ENCODE data around the gene POLA2. TPM values are rescaled to one million over a fixed set of nuclear protein-coding genes. Genes with fewer than 3 reads are reported as not detected.

POLA2 gene
- total RNA-seq, 1 donor from 2014 or later = 5.2 TPM

DNA sequence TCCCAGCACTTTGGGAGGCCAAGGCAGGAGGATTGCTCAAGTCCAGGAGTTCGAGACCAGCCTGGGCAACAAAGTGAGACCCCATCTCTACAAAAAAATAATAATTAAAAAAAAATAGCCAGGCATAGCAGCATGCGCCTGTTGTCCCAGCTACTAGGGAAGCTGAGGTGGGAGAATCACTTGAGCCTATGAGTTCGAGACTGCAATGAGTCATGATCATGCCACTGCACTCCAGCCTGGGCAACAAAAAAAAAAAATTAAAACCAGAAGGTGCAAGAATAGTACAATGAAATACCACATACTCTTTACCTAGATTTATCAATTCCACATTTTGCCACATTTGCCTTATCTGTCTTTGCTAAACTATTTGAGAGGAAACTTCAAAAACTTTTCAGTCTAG is 80.1 kb downstream of the POLA2 start:
- Histone ChIP-seq H3K27ac (ENCODE audit: low read depth, low read length) (no peak overlapping the region), H3K4me1 (ENCODE audit: insufficient read depth, low read length) (no peaks in the 10 kb centered on the region), H4K20me1 (ENCODE audit: insufficient read depth, low read length) (peaks cover 71% of the 10 kb centered on the region), H3K36me3 (ENCODE audit: insufficient read depth, low read length) (peaks cover 58% of the 10 kb centered on the region), H3K27me3 (ENCODE audit: insufficient read depth, low read length) (no peaks in the 10 kb centered on the region), H3K79me2 (ENCODE audit: insufficient read depth, low read length) (peaks cover 37% of the 10 kb centered on the region), H3K9ac (ENCODE audit: low read length) (no peak overlapping the region), H3K4me2 (ENCODE audit: low read length) (no peak overlapping the region), H3K4me3 (ENCODE audit: insufficient read depth, low read depth, low read length) (no peak overlapping the region), H2AFZ (ENCODE audit: low read depth, low read length) (no peak overlapping the region), H3K9me3 (ENCODE audit: insufficient read depth, low read depth, low read length) (no peaks in the 10 kb centered on the region)
- Mint-ChIP-seq H3K4me3 (ENCODE audit: unreplicated experiment) (no peak overlapping the region), H3K36me3 (ENCODE audit: low read depth, unreplicated experiment) (peaks cover 17% of the 10 kb centered on the region), H3K4me1 (ENCODE audit: low read depth, unreplicated experiment) (peaks cover 19% of the 10 kb centered on the region), H3K9me3 (ENCODE audit: unreplicated experiment) (no peaks in the 10 kb centered on the region), H3K27me3 (ENCODE audit: low read depth, unreplicated experiment) (no peaks in the 10 kb centered on the region), H3K27ac (ENCODE audit: unreplicated experiment) (no peak overlapping the region)
- no peak for FAIRE-seq
- no peak for TF ChIP-seq EZH2 (IDR thresholded peaks at IDR 0.05; ENCODE audit: insufficient read depth, low read length)
- TF ChIP-seq, protein P1, sequence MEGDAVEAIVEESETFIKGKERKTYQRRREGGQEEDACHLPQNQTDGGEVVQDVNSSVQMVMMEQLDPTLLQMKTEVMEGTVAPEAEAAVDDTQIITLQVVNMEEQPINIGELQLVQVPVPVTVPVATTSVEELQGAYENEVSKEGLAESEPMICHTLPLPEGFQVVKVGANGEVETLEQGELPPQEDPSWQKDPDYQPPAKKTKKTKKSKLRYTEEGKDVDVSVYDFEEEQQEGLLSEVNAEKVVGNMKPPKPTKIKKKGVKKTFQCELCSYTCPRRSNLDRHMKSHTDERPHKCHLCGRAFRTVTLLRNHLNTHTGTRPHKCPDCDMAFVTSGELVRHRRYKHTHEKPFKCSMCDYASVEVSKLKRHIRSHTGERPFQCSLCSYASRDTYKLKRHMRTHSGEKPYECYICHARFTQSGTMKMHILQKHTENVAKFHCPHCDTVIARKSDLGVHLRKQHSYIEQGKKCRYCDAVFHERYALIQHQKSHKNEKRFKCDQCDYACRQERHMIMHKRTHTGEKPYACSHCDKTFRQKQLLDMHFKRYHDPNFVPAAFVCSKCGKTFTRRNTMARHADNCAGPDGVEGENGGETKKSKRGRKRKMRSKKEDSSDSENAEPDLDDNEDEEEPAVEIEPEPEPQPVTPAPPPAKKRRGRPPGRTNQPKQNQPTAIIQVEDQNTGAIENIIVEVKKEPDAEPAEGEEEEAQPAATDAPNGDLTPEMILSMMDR (IDR thresholded peaks at IDR 0.05; ENCODE audit: insufficient read depth, low read depth, low read length) = no peak
- no peak for DNase-seq (ENCODE audit: low read depth)

Other genes with a start within 250 kb of the POLA2 start
- 41.7 and 47.6 TPM in 2 replicates for gene ARL2, start 247.8 kb upstream of the POLA2 start, total RNA-seq
- gene SNX15, start 234.5 kb upstream of the POLA2 start, total RNA-seq = 15.4 and 18.5 TPM in 2 replicates
- 13.8 and 14.6 TPM in 2 replicates for gene SAC3D1, start 220.8 kb upstream of the POLA2 start, total RNA-seq
- gene NAALADL1, start 203.4 kb upstream of the POLA2 start, total RNA-seq = not detected in 2 replicates
- 6.0 and 6.3 TPM in 2 replicates for gene CDCA5, start 177.9 kb upstream of the POLA2 start, total RNA-seq
- 37.9 and 46.3 TPM in 2 replicates for gene ZFPL1, start 177.7 kb upstream of the POLA2 start, total RNA-seq
- gene VPS51, start 165.7 kb upstream of the POLA2 start, total RNA-seq = 40.0 and 41.4 TPM in 2 replicates
- gene TM7SF2, start 150.1 kb upstream of the POLA2 start, total RNA-seq = 18.0 and 23.9 TPM in 2 replicates
- 8.1 and 10.0 TPM in 2 replicates for gene ZNHIT2, start 144.3 kb upstream of the POLA2 start, total RNA-seq
- 670 and 694 TPM in 2 replicates for gene FAU, start 139.8 kb upstream of the POLA2 start, total RNA-seq
- 42.6 and 45.1 TPM in 2 replicates for gene MRPL49, start 139.6 kb upstream of the POLA2 start, total RNA-seq
- 43.0 and 49.9 TPM in 2 replicates for gene SYVN1, start 127.4 kb upstream of the POLA2 start, total RNA-seq
- not detected in 2 replicates for gene SPDYC, start 91.7 kb upstream of the POLA2 start, total RNA-seq
- gene CAPN1, start 80.0 kb upstream of the POLA2 start, total RNA-seq = 178 and 217 TPM in 2 replicates
- gene CDC42EP2, start 52.9 kb downstream of the POLA2 start, total RNA-seq = 23.0 and 26.7 TPM in 2 replicates
- gene DPF2, start 71.9 kb downstream of the POLA2 start, total RNA-seq = 58.5 and 66.4 TPM in 2 replicates
- gene TIGD3, start 92.8 kb downstream of the POLA2 start, total RNA-seq = 0.20 and 0.29 TPM in 2 replicates
- gene SLC25A45, start 120.7 kb downstream of the POLA2 start, total RNA-seq = 1.9 and 2.6 TPM in 2 replicates
- 61.2 and 76.3 TPM in 2 replicates for gene FRMD8, start 124.7 kb downstream of the POLA2 start, total RNA-seq
- 202 and 317 TPM in 2 replicates for gene NEAT1, start 160.8 kb downstream of the POLA2 start, total RNA-seq
- gene MALAT1, start 237.1 kb downstream of the POLA2 start, total RNA-seq = 7,772 and 8,991 TPM in 2 replicates

Data from astrocyte (in vitro differentiated cells and primary cell).